ENCODE results near the gene ABCG4. TPM values are rescaled to one million over a fixed set of nuclear protein-coding genes. Genes with fewer than 3 reads are reported as not detected.
A peak's percentile ranks its signal among the peaks of the same experiment; 100 is the strongest.
"Not testable (repeated sequence)": the region's sequence is repeated elsewhere in the genome, so short reads cannot be mapped to it uniquely, and the experiment has no call there.

ABCG4 gene
- total RNA-seq, 1 experiment from 2014 or later = 1.9 TPM

GRCh38 chr11:119101759-119102423, 47.0 kb upstream of the ABCG4 start, which contains the start of gene DPAGT1 (continued):
- TF ChIP-seq, protein P1, sequence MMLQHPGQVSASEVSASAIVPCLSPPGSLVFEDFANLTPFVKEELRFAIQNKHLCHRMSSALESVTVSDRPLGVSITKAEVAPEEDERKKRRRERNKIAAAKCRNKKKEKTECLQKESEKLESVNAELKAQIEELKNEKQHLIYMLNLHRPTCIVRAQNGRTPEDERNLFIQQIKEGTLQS (IDR thresholded peaks at IDR 0.05) = no peak

DNA sequence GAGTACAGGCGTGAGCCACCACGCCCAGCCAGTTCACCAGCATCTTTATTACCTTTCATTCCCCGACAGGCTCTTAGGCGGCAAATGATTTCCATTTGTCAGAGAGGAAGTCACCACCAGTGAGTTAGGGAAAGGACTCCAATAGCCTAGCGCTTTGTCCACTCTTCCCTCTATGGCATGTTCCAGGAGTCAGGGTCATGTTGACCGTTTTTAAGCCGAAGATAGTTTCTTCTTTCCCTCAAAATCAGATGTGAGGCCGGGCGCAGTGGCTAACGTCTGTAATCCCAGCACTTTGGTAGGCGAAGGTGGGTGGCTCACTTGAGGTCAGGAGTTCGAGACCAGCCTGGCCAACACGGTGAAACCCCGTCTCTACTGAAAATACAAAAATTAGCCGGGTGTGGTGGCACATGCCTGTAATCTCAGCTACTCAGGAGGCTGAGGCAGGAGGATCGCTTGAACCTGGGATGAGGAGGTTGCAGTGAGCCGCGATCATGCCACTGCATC, 45.6 kb upstream of the ABCG4 start:
- BruUV-seq (replicated peaks); RAD21 ChIA-PET (ENCODE audit: low non-redundant PET in 1 of 2, low total read pairs in 2 of 2, uncharacterized antibody in 2 of 2, unreplicated experiment in 2 of 2); H3K9me2 ChIP-seq (ENCODE audit: insufficient read depth); H2AFZ ChIP-seq (ENCODE audit: low read depth, low read length, poor library complexity, severe bottlenecking); H3K27me3 ChIP-seq (ENCODE audit: insufficient read depth, low read length); ATAC-seq; DNase-seq (ENCODE audit: low read depth, low spot score); H3K9me3 ChIP-seq (ENCODE audit: control insufficient read depth in 1 of 2, insufficient read depth in 1 of 2, low read depth in 1 of 2, low read length in 2 of 2); H4K20me1 ChIP-seq (ENCODE audit: insufficient read depth); H3K36me3 ChIP-seq (ENCODE audit: control insufficient read depth in 1 of 2, insufficient read depth in 2 of 2, low read length in 2 of 2): not testable (repeated sequence)
- Histone ChIP-seq H3K9ac (ENCODE audit: low read length) (peak overlapping the region; percentile 81), H3K4me2 (ENCODE audit: low read length) (peak overlapping the region; percentile 89), H3K27ac (ENCODE audit: low read depth, low read length) (peak overlapping the region; percentile 96), H3K4me1 (ENCODE audit: control insufficient read depth in 1 of 2, insufficient read depth in 2 of 2, low read length in 2 of 2) (peaks cover 33 to 48% of the 10 kb centered on the region in 2 experiments), H3K79me2 (ENCODE audit: insufficient read depth, low read length) (peaks cover 31% of the 10 kb centered on the region), H3K4me3 (replicated peaks in 1 of 2; ENCODE audit: low read depth in 1 of 2, low read length in 2 of 2) (peak overlapping the region; percentile 58 to 78)
- intact Hi-C loops (cut with micrococcal nuclease) = loop anchor here (2.0 to 10.0 kb wide), 5 partner anchors 84 to 369 kb away; partner anchors contain the start of genes RPS25, TRAPPC4 and USP2
- ChIA-PET CTCF (interaction anchor here (0.7 to 1.8 kb wide), 7 partner anchors 12 to 235 kb away, joined by 3 to 6 read pairs (median 4); partner anchors contain the start of gene CBL), POLR2A (interaction anchor here (0.6 to 1.9 kb wide), 8 partner anchors 17 to 232 kb away, joined by 3 to 20 read pairs (median 4); partner anchors contain the start of genes HMBS and VPS11)

DNA sequence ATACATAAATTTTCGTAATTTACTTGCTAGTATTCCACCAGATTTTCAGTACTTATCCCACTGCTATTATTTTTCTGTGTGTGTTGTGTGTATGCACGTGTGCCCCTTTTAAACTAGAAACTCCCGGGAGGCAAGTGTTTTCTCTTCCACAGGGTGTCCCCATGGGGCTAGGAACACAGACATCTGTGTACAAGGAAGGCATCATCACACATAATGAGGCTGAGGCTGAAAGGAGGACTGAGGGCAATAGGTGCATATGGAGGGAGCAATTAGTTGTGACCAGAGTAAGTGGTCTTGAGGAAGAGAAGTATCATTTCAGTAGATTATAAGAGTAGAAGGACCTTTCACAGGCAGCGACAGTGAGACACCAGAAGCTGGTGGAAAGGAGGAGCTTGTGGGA, 45.1 kb upstream of the ABCG4 start:
- peaks cover 25% of the 10 kb centered on the region for H3K79me2 ChIP-seq (ENCODE audit: insufficient read depth, low read length)
- H3K27me3 ChIP-seq (ENCODE audit: insufficient read depth, low read length) = no peaks in the 10 kb centered on the region
- ATAC-seq (no peak), DNase-seq (ENCODE audit: low read depth, low spot score) (no peak)
- no peaks in the 10 kb centered on the region for H3K9me3 ChIP-seq (ENCODE audit: control insufficient read depth in 1 of 2, insufficient read depth in 1 of 2, low read depth in 1 of 2, low read length in 2 of 2)
- no TSS peak for BruUV-seq (replicated peaks)
- peaks cover 37 to 54% of the 10 kb centered on the region in 2 experiments for H3K4me1 ChIP-seq (ENCODE audit: control insufficient read depth in 1 of 2, insufficient read depth in 2 of 2, low read length in 2 of 2)
- ChIA-PET RAD21 (ENCODE audit: low non-redundant PET in 1 of 2, low total read pairs in 2 of 2, uncharacterized antibody in 2 of 2, unreplicated experiment in 2 of 2) (no interaction called here), CTCF (no interaction called here), POLR2A (no interaction called here)
- peak overlapping the region; percentile 89 for H3K4me2 ChIP-seq (ENCODE audit: low read length)
- peak overlapping the region; percentile 96 for H3K27ac ChIP-seq (ENCODE audit: low read depth, low read length)
- 0 out of 6 replicates have a peak, but pooled peaks of 1 of the 3 experiments have one; percentile 15 for TF ChIP-seq CTCF (IDR thresholded peaks at IDR 0.05 in 2 of 3, conservative IDR thresholded peaks at IDR 0.05 in 1 of 3; ENCODE audit: borderline replicate concordance in 1 of 3, insufficient read depth in 1 of 3, low read depth in 2 of 3, low read length in 2 of 3)
- TF ChIP-seq ELF1 (IDR thresholded peaks at IDR 0.05; ENCODE audit: borderline replicate concordance, low read depth) = no peak
- TF ChIP-seq EZH2 (IDR thresholded peaks at IDR 0.05) = no peak
- H3K4me3 ChIP-seq (replicated peaks in 1 of 2; ENCODE audit: low read depth in 1 of 2, low read length in 2 of 2) = no peak overlapping the region
- H2AFZ ChIP-seq (ENCODE audit: low read depth, low read length, poor library complexity, severe bottlenecking) = no peak overlapping the region
- intact Hi-C loops (cut with micrococcal nuclease) = loop anchor here (2.0 to 10.0 kb wide), 5 partner anchors 85 to 369 kb away; partner anchors contain the start of genes RPS25, TRAPPC4 and USP2
- H3K9ac ChIP-seq (ENCODE audit: low read length) = peak overlapping the region; percentile 81; the same call in 1 of the 2 replicates
- no peaks in the 10 kb centered on the region for H4K20me1 ChIP-seq (ENCODE audit: insufficient read depth)
- no peaks in the 10 kb centered on the region for H3K9me2 ChIP-seq (ENCODE audit: insufficient read depth)
- H3K36me3 ChIP-seq (ENCODE audit: control insufficient read depth in 1 of 2, insufficient read depth in 2 of 2, low read length in 2 of 2) = peaks cover 0 to 2% of the 10 kb centered on the region in 2 experiments; a peak in 2 of 4 replicates
